Measurements from ENCODE around the gene PARP6. TPM values are rescaled to one million over a fixed set of nuclear protein-coding genes. Genes with fewer than 3 reads are reported as not detected.

The PARP6 gene
- total and polyA plus RNA-seq, 9 of the 15 experiments (the other 6 are each of a cell fraction or from before 2014, with no cell fraction given) = 14.8 to 83.2 (median 28.3) TPM

GRCh38 chr15:72205896-72206676, 66.3 kb downstream of the PARP6 start:
- no TSS peak for BruUV-seq (replicated peaks)
- DNase-seq (ENCODE audit: extremely low read depth in 1 of 4, low spot score in 3 of 4) = no peak

More at GRCh38 chr15:72205896-72206676, 66.3 kb downstream of the PARP6 start:
- TF ChIP-seq RAD51 (IDR thresholded peaks at IDR 0.05; ENCODE audit: borderline replicate concordance, low read depth) (no peak), SREBF2 (CRISPR knock-in tag; IDR thresholded peaks at IDR 0.05) (no peak), ZNF165 (CRISPR knock-in tag; IDR thresholded peaks at IDR 0.05; ENCODE audit: borderline replicate concordance) (no peak), SREBF1 (IDR thresholded peaks at IDR 0.05; ENCODE audit: borderline replicate concordance, low read depth, low read length) (no peak), FOXP1 (CRISPR knock-in tag; IDR thresholded peaks at IDR 0.05) (no peak), XRCC4 (IDR thresholded peaks at IDR 0.05; ENCODE audit: extremely low read depth, insufficient read depth, insufficient read length) (no peak), ATF3 (IDR thresholded peaks at IDR 0.05) (no peak), ATF3 (CRISPR knock-in tag; conservative IDR thresholded peaks at IDR 0.05) (no peak), DPF2 (IDR thresholded peaks at IDR 0.05) (no peak), ZFP30 (CRISPR knock-in tag; IDR thresholded peaks at IDR 0.05; ENCODE audit: borderline replicate concordance) (no peak), FOS (IDR thresholded peaks at IDR 0.05; ENCODE audit: extremely low read depth, insufficient read length) (no peak), NRF1 (conservative IDR thresholded peaks at IDR 0.05 in 1 of 2, IDR thresholded peaks at IDR 0.05 in 1 of 2) (no peak), PATZ1 (CRISPR knock-in tag; IDR thresholded peaks at IDR 0.05; ENCODE audit: borderline replicate concordance) (no peak), ZNF197 (CRISPR knock-in tag; IDR thresholded peaks at IDR 0.05; ENCODE audit: low read depth) (no peak), TARDBP (IDR thresholded peaks at IDR 0.05) (no peak), PHTF2 (CRISPR knock-in tag; IDR thresholded peaks at IDR 0.05) (no peak), KHSRP (IDR thresholded peaks at IDR 0.05) (no peak), CTCFL (IDR thresholded peaks at IDR 0.05; ENCODE audit: borderline replicate concordance, insufficient read depth, low read depth, low read length, poor library complexity, severe bottlenecking) (no peak), SPI1 (IDR thresholded peaks at IDR 0.05; ENCODE audit: borderline replicate concordance, low read depth, low read length) (no peak)
- peaks cover 18% of the 10 kb centered on the region for H4K20me1 ChIP-seq (replicated peaks; ENCODE audit: control insufficient read depth, insufficient read depth, low read length)
- ATAC-seq (no peak), FAIRE-seq (no peak)
- in situ Hi-C loops (cut with MboI) (no loop called here), intact Hi-C loops (cut with micrococcal nuclease) (no loop called here)
- 90% methylated on average over 7 of the region's 10 CpGs for WGBS (ENCODE audit: insufficient coverage, low coverage, missing lambda C conversion rate)
- peaks cover 10% of the 10 kb centered on the region for H3K9me1 ChIP-seq (ENCODE audit: control insufficient read depth, insufficient read depth, low read length)
- H3K27me3 ChIP-seq (ENCODE audit: control insufficient read depth in 2 of 2, insufficient read depth in 2 of 2, low read length in 2 of 2) = no peaks in the 10 kb centered on the region
- peaks cover 98% of the 10 kb centered on the region for H3K36me3 ChIP-seq (ENCODE audit: control insufficient read depth, insufficient read depth, low read length)
- H3K4me1 ChIP-seq (replicated peaks in 1 of 2; ENCODE audit: control insufficient read depth in 2 of 2, insufficient read depth in 2 of 2, low read length in 2 of 2) = peaks cover 0 to 3% of the 10 kb centered on the region in 2 experiments; a peak in 1 of 5 replicates
- H3K4me2 ChIP-seq (ENCODE audit: insufficient read depth, low read length) = no peak overlapping the region
- H3K4me3 ChIP-seq = no peak overlapping the region
- H2AFZ ChIP-seq (ENCODE audit: low read depth, low read length) = no peak overlapping the region
- H3K27ac ChIP-seq (ENCODE audit: extremely low read depth, low read depth, low read length) = no peak overlapping the region
- no peaks in the 10 kb centered on the region; the same call in 2 of the 3 replicates for H3K79me2 ChIP-seq (ENCODE audit: control insufficient read depth, insufficient read depth, low read length)
- ChIA-PET CTCF (ENCODE audit: low intra/inter-chr PET ratio) (interaction anchor here (0.6 kb wide), 1 partner anchor 258 kb away, joined by 4 read pairs; no protein-coding TSS in a partner anchor), POLR2A (interaction anchor here (0.6 kb wide), 1 partner anchor 140 kb away, joined by 3 read pairs; no protein-coding TSS in a partner anchor)
- H3K9ac ChIP-seq (ENCODE audit: insufficient read depth in 1 of 2, low read depth in 2 of 2, low read length in 2 of 2) = peak overlapping the region in 1 of 2 experiments; percentile 33; a peak in 1 of 4 replicates
- H3K9me3 ChIP-seq (replicated peaks; ENCODE audit: control insufficient read depth, insufficient read depth, low read depth, low read length) = no peaks in the 10 kb centered on the region
